NCI-H748 (cell line): Measurements from ENCODE around the gene GMPR.

Source experiments
- DNase-seq: peaks from one replicate; lab custom pipeline; 2025; ENCODE audit not compliant: unreplicated experiment; lab: John Stamatoyannopoulos, UW

The GMPR gene

DNA sequence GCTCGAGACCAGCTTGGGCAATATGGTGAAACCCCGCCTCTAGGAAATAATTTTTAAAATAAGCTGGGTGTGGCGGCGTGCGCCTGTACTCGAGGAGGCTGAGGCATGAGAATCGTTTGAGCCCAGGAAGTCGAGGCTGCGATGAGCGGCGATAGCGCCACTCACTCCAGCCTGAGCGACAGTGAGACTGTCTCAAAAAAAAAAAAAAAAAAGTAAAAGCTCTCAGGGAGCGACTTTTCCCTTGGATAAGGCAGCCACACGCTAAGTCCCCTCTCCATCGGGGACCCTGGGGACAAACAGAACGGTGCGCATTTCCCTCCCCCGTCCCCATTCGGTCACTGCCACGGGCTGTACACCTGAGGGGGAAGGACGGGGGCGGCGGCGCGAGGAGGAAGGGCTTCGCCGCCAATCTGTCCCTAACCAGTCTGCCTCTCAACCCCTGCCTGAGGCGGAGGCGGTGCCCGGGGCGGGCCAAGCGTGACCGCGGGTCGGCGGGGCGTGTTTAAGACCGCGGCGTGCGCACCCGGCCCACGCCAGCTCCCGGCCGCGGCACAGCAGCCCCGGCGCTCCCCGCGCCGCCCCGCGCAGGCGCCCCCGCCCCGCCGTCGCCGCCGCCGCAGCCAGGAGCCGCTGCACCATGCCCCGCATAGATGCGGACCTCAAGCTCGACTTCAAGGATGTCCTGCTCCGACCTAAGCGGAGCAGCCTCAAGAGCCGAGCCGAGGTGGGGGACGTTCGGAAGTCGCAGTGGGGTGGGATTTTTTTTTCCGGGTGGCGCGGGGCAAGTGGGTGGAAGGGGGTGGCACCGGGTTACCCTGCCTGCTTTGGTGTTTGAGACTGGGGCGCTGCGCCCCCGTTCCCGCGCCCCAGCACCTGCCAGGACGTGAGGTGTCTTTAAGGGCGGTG, at the start of gene GMPR:
Gene GMPR, plus strand, starts transcription at position 531 of the 906 bp plus-strand sequence. Its CDS starts 107 bp downstream, at position 638.
- peak; percentile 83 for DNase-seq

DNA sequence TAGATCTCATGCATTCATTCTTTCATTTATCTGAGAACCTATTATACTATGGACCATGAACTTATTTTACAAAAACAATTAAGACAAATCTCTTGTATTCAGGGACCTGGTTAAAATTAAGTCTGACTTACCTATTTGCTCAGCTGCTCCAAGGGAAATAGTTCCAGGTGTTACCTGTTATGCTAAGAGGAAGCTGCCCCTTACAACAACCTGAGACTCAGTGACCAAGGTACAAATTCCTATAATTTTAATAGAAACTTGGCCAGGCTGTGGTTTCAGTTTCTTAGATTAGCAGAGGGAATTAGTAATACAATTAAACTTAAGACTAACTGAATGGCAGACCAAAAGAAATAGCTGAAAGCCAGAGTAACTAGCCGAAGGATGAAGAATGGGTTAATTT, 48.2 kb upstream of the GMPR start:
- peak; percentile 81 for DNase-seq

- DNase-seq: peak; percentile 24
These were observed 42.0 kb upstream of the GMPR start for GRCh38 chr6:16196260-16196983.

DNA sequence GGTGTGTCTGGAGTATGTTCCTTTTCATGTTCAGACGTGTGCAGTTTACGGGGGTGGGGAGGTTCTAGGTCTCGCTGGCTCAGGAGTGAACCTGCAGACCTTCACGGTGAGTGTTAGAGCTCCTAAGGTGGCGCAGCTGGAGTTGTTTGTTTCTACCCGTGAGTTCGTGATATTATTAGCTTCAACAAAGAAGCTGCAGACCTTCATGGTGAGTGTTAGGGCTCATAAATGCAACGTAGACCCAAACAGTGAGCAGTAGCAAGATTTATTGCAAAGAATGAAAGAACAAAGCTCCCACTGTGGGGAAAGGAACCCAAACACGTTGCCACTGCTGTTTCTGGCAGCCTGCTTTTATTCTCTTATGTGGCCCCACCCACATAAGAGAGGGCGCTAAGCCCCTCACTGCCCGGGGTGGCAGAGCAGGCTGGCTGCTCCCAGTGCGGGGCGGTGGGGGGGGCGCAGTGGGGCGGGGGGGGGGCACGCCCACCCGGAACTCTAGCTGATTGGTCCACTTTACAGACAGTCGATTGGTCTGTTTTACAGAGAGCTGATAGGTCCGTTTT, 41.3 kb upstream of the GMPR start:
- peak; percentile 64 for DNase-seq

- DNase-seq: no peak
These were observed 40.2 kb upstream of the GMPR start for GRCh38 chr6:16198061-16198705.

DNA sequence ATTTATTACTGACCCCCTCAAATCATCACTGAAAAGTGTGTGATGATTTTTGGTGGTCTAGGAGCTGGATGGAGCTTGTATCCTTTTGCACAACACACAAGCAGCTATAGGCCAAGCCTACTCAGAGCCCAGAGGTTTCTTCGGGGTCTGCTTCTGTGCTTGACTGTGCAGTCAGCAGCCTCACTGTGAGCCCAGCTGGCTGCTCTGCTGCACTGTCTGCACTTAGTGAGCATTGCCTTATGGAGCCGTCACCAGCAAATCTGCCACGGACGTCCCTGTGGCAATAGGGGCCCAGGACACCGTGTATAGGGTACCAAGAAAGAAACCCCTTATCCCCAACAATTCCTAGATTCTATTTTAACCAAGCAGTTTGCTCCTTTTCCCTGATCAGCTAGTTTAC, 38.6 kb upstream of the GMPR start:
- no peak for DNase-seq

GRCh38 chr6:16200321-16200883, 38.0 kb upstream of the GMPR start:
- peak; percentile 79 for DNase-seq

DNA sequence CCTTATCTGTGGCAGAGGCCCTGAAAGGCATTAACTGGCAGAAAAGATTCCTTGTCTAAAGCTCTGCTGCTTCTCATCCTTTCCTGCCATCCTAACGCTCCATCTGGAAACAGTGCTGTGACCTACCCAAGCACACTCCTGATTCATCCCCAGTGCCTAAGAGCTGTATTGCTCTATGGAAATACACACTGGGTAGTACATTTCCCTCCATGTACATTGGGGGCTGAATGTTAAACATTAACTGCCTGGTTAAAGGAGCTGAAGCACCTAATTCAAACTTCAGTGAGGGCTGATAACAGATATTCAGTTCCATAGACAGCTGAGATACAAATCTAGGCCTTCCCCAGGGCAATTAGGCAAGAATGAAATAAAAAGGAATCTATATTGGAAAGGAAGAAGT, 36.7 kb upstream of the GMPR start:
- DNase-seq: no peak

GRCh38 chr6:16204653-16205376, 33.6 kb upstream of the GMPR start:
- no peak for DNase-seq

GRCh38 chr6:16205377-16206144, 32.8 kb upstream of the GMPR start:
- DNase-seq: peak; percentile 93

DNA sequence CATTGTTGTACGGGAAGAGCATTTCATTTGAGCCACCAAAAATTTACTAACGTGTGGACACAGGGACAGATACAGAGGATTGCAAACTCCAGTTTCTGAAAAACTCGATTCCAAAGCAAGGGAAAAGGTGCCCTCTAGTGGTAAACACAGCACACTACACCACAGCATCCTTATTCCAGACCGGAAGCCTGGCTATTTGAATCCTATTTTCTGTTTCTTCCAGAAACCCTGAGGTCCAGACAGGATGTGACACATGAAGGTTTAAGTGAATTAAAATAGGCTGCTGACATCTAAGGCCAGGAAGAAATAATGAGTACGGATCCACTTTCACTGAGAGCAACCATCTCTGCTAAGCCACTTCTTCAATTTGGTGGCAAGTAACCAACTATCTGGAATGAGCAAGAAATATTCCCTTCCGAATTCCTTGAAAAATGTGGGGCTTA, 31.8 kb upstream of the GMPR start:
- DNase-seq: peak; percentile 77

DNA sequence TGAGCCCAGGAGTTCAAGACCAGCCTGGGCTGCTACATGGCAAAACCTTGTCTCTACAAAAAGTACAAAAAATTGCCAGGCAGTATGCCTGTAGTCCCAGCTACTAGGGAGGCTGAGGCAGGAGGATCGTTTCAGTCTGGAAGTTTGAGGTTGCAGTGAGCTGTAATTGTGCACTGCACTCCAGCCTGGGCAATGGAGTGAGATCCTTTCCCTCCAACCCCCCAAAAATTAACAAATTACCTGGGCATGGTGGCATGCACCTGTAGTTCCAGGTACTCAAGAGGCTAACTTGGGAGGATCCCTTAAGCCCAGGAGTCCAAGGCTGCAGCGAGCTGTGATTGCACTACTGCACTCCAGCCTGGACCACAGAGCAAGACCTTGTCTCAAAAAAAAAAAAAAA, 29.4 kb upstream of the GMPR start:
- DNase-seq: no peak

GRCh38 chr6:16209539-16209938, 28.8 kb upstream of the GMPR start:
- DNase-seq: no peak

DNA sequence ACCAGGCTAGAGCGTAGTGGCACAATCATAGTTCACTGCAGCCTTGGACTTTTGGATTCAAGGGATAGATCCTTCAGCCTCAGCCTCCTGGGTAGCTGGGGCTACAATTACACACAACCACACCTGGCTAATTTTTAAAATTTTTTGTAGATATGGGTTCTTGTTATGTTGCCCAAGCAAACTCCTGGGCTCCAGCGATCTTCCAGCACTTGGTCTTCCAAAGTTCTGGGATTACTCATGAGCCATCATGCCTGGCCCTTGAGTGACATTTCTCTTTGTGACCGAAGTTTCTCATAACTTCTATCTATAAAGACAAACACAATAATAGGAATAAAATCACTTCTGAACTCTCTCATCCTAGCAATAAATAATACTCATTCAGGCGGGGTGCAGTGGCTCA, 26.1 kb upstream of the GMPR start:
- no peak for DNase-seq

DNA sequence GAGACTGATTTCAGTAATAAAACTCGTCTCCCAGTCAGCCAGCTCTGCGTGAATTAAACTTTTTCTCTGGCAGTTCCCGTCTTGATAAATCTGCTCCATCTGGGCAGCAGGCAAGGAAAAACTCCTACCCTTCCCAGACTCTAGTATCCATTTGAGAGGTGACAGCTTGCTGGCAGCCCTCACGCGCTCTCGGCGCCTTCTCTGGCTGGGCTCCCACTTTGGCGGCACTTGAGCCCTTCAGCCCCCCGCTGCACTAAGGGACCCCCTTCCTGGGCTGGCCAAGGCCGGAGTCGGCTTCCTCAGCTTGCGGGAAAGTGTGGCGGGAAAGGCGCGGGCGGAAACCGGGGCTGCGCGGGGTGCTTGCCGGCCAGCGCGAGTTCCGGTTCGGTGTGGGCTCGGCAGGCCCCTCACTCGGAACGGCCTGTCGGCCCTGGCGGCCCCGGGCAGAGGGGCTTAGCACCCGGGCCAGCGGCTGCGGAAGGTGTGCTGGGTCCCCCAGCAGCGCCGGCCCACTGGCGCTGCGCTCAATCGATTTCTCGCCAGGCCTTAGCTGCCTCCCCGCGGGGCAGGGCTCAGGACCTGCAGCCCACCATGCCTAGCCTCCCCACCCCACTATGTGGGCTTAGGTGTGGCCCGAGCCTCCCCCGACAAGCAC, 21.8 kb upstream of the GMPR start:
- no peak for DNase-seq

GRCh38 chr6:16217156-16217721, 21.1 kb upstream of the GMPR start:
- no peak for DNase-seq

DNA sequence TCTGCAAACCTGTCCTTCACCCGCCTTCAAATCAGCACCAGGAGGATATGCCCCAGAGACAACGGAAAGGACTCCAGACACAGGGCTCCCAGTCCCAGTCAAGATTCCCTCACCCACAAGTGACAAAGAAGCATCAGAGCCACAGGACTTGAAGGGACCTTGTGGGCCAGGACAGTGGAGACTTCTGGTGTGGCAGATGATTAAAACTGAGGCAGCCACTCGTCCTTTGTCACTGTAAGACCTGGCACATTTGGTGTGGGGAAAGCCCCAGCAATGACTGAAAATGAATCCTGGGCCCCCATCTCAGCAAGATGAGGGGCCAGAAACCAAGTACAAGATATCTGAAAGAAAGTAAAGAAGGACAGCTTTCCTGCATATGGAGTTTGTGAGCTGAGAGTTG, 15.6 kb upstream of the GMPR start:
- no peak for DNase-seq

DNA sequence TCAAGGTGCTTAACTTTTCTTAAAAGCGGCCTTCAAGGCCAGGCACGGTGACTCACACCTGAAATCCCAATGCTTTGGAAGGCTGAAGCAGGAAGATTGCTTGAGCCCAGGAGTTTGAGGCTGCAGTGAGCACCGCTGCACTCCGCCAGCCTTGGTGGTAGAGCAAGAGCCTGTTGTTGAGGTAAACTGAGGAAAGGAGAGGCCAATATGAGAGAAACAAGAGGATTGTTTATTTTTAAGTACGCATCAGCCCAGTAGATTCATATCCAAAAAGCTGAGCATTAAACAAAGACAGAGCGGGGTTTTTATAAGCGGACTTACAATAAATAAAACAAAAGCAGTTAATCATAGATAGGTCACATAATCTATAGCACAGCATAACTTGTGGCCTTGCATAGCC, 15.0 kb upstream of the GMPR start:
- no peak for DNase-seq

- DNase-seq: no peak
These were observed 14.0 kb upstream of the GMPR start for GRCh38 chr6:16224409-16224808.
